ENCODE measurements around the gene CACNB1. TPM values are rescaled to one million over a fixed set of nuclear protein-coding genes. Genes with fewer than 3 reads are reported as not detected.
A peak's percentile ranks its signal among the peaks of the same experiment; 100 is the strongest.

Gene CACNB1
- total and polyA plus RNA-seq, 8 donors: 2.4 to 57.2 (median 6.3) TPM

DNA sequence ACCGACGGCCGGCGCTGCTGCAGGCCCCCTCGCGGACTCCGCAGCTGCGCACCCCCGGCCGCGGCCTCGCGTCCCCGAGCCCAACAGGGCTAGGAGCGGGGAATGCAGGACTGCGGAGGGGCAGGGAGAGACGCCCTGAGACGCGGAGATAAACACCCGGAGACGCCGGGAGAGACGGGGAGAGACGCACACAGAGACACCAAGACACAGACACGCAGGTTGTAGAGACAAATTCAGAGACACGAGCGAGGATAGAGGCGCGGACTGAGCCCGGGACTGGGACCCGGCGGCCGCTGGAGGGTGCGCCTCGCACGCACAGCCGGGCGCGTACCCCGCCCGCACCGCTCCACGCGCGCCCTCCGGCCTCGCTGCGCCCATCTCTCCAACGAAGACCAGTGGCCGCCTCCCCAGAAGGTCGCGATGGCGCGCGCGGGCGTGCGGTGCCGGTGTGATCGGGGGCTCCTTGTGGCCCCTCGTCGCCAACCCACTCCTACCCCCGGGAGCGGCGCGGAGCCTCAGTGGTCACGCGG is 27.4 kb upstream of the CACNB1 start:
- 1 to 6% (median 2%) methylated on average over 20 to 68 of the region's 68 CpGs for WGBS, 5 donors
- Histone ChIP-seq H3K27ac (no peak overlapping the region), H3K9me3 (no peaks in the 10 kb centered on the region), H3K27me3 (peaks cover 14 to 85% (median 30%) of the 10 kb centered on the region in 3 donors), H3K36me3 (no peaks in the 10 kb centered on the region), H3K4me1 (peaks cover 15 to 26% (median 23%) of the 10 kb centered on the region in 4 donors), H3K4me3 (peak overlapping the region; percentile 40 to 49 (median 42))
- TF ChIP-seq CTCF (IDR thresholded peaks at IDR 0.05) (no peak), POLR2AphosphoS5 (IDR thresholded peaks at IDR 0.05) (no peak), EP300 (IDR thresholded peaks at IDR 0.05) (no peak), POLR2A (IDR thresholded peaks at IDR 0.05) (no peak)
- intact Hi-C loops (cut with DNase I; ENCODE audit: low total_unique reads): no loop called here
- DNase-seq: no peak

GRCh38 chr17:39223907-39224777 is 26.7 kb upstream of the CACNB1 start:
- Histone ChIP-seq H3K27me3 (peaks cover 14 to 80% (median 30%) of the 10 kb centered on the region in 3 donors), H3K9me3 (no peaks in the 10 kb centered on the region), H3K4me3 (peak overlapping the region in 3 of 4 donors; percentile 40 to 49 (median 43)), H3K4me1 (peaks cover 15 to 26% (median 23%) of the 10 kb centered on the region in 4 donors), H3K27ac (no peak overlapping the region), H3K36me3 (no peaks in the 10 kb centered on the region)
- intact Hi-C loops (cut with DNase I; ENCODE audit: low total_unique reads): no loop called here
- DNase-seq: no peak
- 23 to 42% (median 34%) methylated on average over 27 to 33 of the region's 33 CpGs for WGBS, 5 donors
- no peak for TF ChIP-seq EP300 (IDR thresholded peaks at IDR 0.05)
- no peak for TF ChIP-seq POLR2AphosphoS5 (IDR thresholded peaks at IDR 0.05)
- no peak for TF ChIP-seq CTCF (IDR thresholded peaks at IDR 0.05)
- no peak for TF ChIP-seq POLR2A (IDR thresholded peaks at IDR 0.05)

GRCh38 chr17:39222866-39223834 is 25.7 kb upstream of the CACNB1 start:
- WGBS, 5 donors: 67 to 78% (median 74%) methylated on average over 6 to 9 of the region's 9 CpGs
- no peaks in the 10 kb centered on the region for H3K36me3 ChIP-seq
- no peak for DNase-seq
- no peaks in the 10 kb centered on the region for H3K9me3 ChIP-seq
- intact Hi-C loops (cut with DNase I; ENCODE audit: low total_unique reads): no loop called here
- H3K4me3 ChIP-seq: no peak overlapping the region
- H3K27ac ChIP-seq: no peak overlapping the region
- peaks cover 11 to 78% (median 30%) of the 10 kb centered on the region in 3 donors for H3K27me3 ChIP-seq
- H3K4me1 ChIP-seq: peaks cover 15 to 26% (median 23%) of the 10 kb centered on the region in 4 donors
- TF ChIP-seq POLR2A (IDR thresholded peaks at IDR 0.05): no peak
- TF ChIP-seq EP300 (IDR thresholded peaks at IDR 0.05): no peak
- TF ChIP-seq CTCF (IDR thresholded peaks at IDR 0.05): no peak
- no peak for TF ChIP-seq POLR2AphosphoS5 (IDR thresholded peaks at IDR 0.05)

DNA sequence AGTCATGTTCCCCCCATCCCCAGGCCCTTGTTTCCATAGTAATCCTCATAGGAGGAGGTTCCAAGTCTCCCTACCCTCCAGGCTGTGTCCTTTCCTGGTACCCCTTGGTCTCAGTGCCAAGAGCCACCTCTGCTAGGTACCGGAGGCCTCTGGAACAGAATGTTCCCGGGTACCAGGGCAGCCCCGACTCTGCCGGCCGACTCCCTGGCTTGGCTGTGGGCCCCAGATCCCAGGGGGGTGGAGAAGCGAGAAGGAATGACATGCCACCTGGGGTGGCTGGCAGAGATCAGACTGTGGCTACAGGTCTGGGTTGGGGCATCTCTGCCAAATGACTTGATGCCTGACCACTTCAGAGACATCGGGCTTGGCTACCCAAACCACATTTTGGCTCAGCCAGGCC is 24.7 kb upstream of the CACNB1 start:
- H3K27ac ChIP-seq: no peak overlapping the region
- 59 to 82% (median 74%) methylated on average over 6 to 7 of the region's 7 CpGs for WGBS, 5 donors
- intact Hi-C loops (cut with DNase I; ENCODE audit: low total_unique reads): no loop called here
- no peaks in the 10 kb centered on the region for H3K36me3 ChIP-seq
- peaks cover 11 to 78% (median 26%) of the 10 kb centered on the region in 3 donors for H3K27me3 ChIP-seq
- H3K4me1 ChIP-seq: peaks cover 15 to 26% (median 23%) of the 10 kb centered on the region in 4 donors
- TF ChIP-seq CTCF (IDR thresholded peaks at IDR 0.05) (no peak), POLR2A (IDR thresholded peaks at IDR 0.05) (no peak), POLR2AphosphoS5 (IDR thresholded peaks at IDR 0.05) (no peak), EP300 (IDR thresholded peaks at IDR 0.05) (no peak)
- no peak overlapping the region for H3K4me3 ChIP-seq
- DNase-seq: no peak
- H3K9me3 ChIP-seq: no peaks in the 10 kb centered on the region
